OCI-LY1 (cell line): ENCODE results near the gene ANKMY1.

Experiments
- H2AFZ ChIP-seq: fragments of 200-600 bp; sonication (generic), shearing (Covaris generic); 2 replicates; pipeline ENCODE4 v1.6.0; 2014; ENCODE audit warnings: antibody characterized with exemption, mild to moderate bottlenecking, low read length
- H3F3A ChIP-seq: fragments of 200-600 bp; sonication (generic), shearing (Covaris generic); 2 replicates; pipeline ENCODE4 v1.6.0; 2014; ENCODE audit warnings: mild to moderate bottlenecking, antibody characterized with exemption, low read length, moderate library complexity; ENCODE audit not compliant: insufficient read depth
- H3K27ac ChIP-seq: fragments of 200-600 bp; sonication (generic); 2 replicates; pipeline ENCODE4 v1.5.1; 2014; ENCODE audit warnings: low read length, mixed run types, mild to moderate bottlenecking, low read depth; ENCODE audit not compliant: poor library complexity, severe bottlenecking
- H3K27me3 ChIP-seq: fragments of 200-600 bp; sonication (generic); 2 replicates; pipeline ENCODE4 v1.6.0; 2014; ENCODE audit warnings: antibody characterized with exemption, mild to moderate bottlenecking, low read length, moderate library complexity; ENCODE audit not compliant: insufficient read depth
- H3K36me3 ChIP-seq: fragments of 200-600 bp; sonication (generic); 2 replicates; pipeline ENCODE4 v1.6.1; 2014; ENCODE audit warnings: mild to moderate bottlenecking, antibody characterized with exemption, low read length, moderate library complexity, mixed read lengths; ENCODE audit not compliant: insufficient read depth
- H3K4me1 ChIP-seq: fragments of 200-600 bp; sonication (generic); 2 replicates; pipeline ENCODE4 v1.5.1; 2014; ENCODE audit warnings: mild to moderate bottlenecking, low read length, moderate library complexity; ENCODE audit not compliant: insufficient read depth, severe bottlenecking
- H3K4me2 ChIP-seq: fragments of 200-600 bp; sonication (generic), shearing (Covaris generic); 2 replicates; pipeline ENCODE4 v1.6.1; 2014; ENCODE audit warnings: low read length
- H3K4me3 ChIP-seq: fragments of 200-600 bp; sonication (generic); 2 replicates; pipeline ENCODE4 v1.5.1; 2014; ENCODE audit warnings: low read length, low read depth, mild to moderate bottlenecking, mixed read lengths; ENCODE audit not compliant: poor library complexity, severe bottlenecking
- H3K79me2 ChIP-seq: fragments of 200-600 bp; shearing (Covaris generic); 2 replicates; pipeline ENCODE4 v1.6.1; 2016; ENCODE audit warnings: mixed run types, low read length, mixed read lengths; ENCODE audit not compliant: insufficient read depth
- H3K9ac ChIP-seq: fragments of 200-600 bp; sonication (generic), shearing (Covaris generic); 2 replicates; pipeline ENCODE4 v1.6.1; 2014; ENCODE audit warnings: mild to moderate bottlenecking, low read length, mixed read lengths
- H3K9me2 ChIP-seq: fragments of 200-600 bp; sonication (generic), shearing (Covaris generic); 2 replicates; pipeline ENCODE4 v1.6.1; 2014; ENCODE audit warnings: low read depth, mild to moderate bottlenecking, low read length, mixed read lengths
- H3K9me3 ChIP-seq: fragments of 200-600 bp; shearing (Covaris generic); 2 replicates; pipeline ENCODE4 v1.6.1; 2014; ENCODE audit warnings: low read length, mixed read lengths
- H4K20me1 ChIP-seq: fragments of 200-600 bp; sonication (generic), shearing (Covaris generic); 2 replicates; pipeline ENCODE4 v1.6.0; 2016; ENCODE audit warnings: mild to moderate bottlenecking, low read length; ENCODE audit not compliant: insufficient read depth
- CTCF ChIP-seq: fragments of 200-600 bp; sonication (generic), shearing (Covaris generic); IDR thresholded peaks from 2 replicates; pipeline ENCODE4 v1.5.1; 2017; ENCODE audit warnings: mild to moderate bottlenecking, antibody characterized with exemption, low read length, moderate library complexity, mixed read lengths
- EZH2 ChIP-seq: fragments of 200-600 bp; sonication (generic), shearing (Covaris generic); IDR thresholded peaks from 2 replicates; pipeline ENCODE4 v1.8.0; 2017; ENCODE audit warnings: borderline replicate concordance, mixed run types, mild to moderate bottlenecking, antibody characterized with exemption, low read length, moderate library complexity, mixed read lengths

ANKMY1 gene

GRCh38 chr2:240440251-240440650 lies 117.5 kb downstream of the ANKMY1 start:
- no peaks in the 10 kb centered on the region for H3K27me3 ChIP-seq
- H3K27ac ChIP-seq: no peak overlapping the region
- no peak overlapping the region for H3K9ac ChIP-seq
- H3K79me2 ChIP-seq: no peaks in the 10 kb centered on the region
- no peaks in the 10 kb centered on the region for H3K9me2 ChIP-seq
- no peaks in the 10 kb centered on the region for H3F3A ChIP-seq
- H3K4me3 ChIP-seq: no peak overlapping the region
- no peaks in the 10 kb centered on the region for H3K36me3 ChIP-seq
- no peaks in the 10 kb centered on the region for H3K9me3 ChIP-seq
- no peaks in the 10 kb centered on the region for H3K4me1 ChIP-seq
- no peaks in the 10 kb centered on the region for H4K20me1 ChIP-seq
- H3K4me2 ChIP-seq: no peak overlapping the region
- TF ChIP-seq CTCF: no peak
- no peak for TF ChIP-seq EZH2
- H2AFZ ChIP-seq: no peak overlapping the region

GRCh38 chr2:240439698-240440151 lies 118.1 kb downstream of the ANKMY1 start:
- H3K4me3 ChIP-seq: no peak overlapping the region
- H3K4me1 ChIP-seq: peaks cover 1% of the 10 kb centered on the region
- no peaks in the 10 kb centered on the region for H3F3A ChIP-seq
- TF ChIP-seq CTCF (no peak), EZH2 (no peak)
- H4K20me1 ChIP-seq: no peaks in the 10 kb centered on the region
- no peaks in the 10 kb centered on the region for H3K9me3 ChIP-seq
- no peak overlapping the region for H2AFZ ChIP-seq
- no peaks in the 10 kb centered on the region for H3K36me3 ChIP-seq
- H3K27ac ChIP-seq: no peak overlapping the region
- no peak overlapping the region for H3K4me2 ChIP-seq
- no peak overlapping the region for H3K9ac ChIP-seq
- H3K27me3 ChIP-seq: no peaks in the 10 kb centered on the region
- no peaks in the 10 kb centered on the region for H3K79me2 ChIP-seq
- H3K9me2 ChIP-seq: no peaks in the 10 kb centered on the region

GRCh38 chr2:240438810-240439697 lies 118.7 kb downstream of the ANKMY1 start:
- no peak overlapping the region for H3K27ac ChIP-seq
- no peak overlapping the region for H3K4me2 ChIP-seq
- H3F3A ChIP-seq: no peaks in the 10 kb centered on the region
- TF ChIP-seq CTCF (no peak), EZH2 (no peak)
- no peaks in the 10 kb centered on the region for H4K20me1 ChIP-seq
- H3K9me3 ChIP-seq: no peaks in the 10 kb centered on the region
- no peak overlapping the region for H3K9ac ChIP-seq
- no peaks in the 10 kb centered on the region for H3K9me2 ChIP-seq
- H2AFZ ChIP-seq: no peak overlapping the region
- H3K4me3 ChIP-seq: no peak overlapping the region
- H3K4me1 ChIP-seq: peaks cover 8% of the 10 kb centered on the region
- no peaks in the 10 kb centered on the region for H3K27me3 ChIP-seq
- H3K79me2 ChIP-seq: no peaks in the 10 kb centered on the region
- H3K36me3 ChIP-seq: no peaks in the 10 kb centered on the region
